ENCODE data around the gene ZC3HAV1L.

DNA sequence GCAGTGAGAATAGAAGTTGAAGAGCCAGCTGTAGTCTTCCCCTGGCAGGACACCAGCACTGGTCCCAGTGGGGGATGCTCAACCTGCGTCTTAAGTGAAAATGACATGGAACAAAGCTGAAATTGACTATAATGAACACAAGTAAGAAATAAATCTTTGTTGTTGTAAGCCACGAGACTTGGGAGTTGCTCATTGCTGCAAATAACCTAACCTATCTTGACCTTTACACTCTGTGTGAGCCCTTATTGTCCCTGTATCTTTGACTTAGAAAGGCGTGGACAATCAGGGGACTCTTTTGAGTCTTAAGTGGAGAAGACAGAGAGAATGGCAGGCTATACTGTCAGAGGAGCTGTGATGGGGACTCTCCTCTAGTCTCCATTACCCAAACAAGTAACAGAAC is 16.9 kb downstream of the ZC3HAV1L start:
- no peak for TF ChIP-seq CTCF (IDR thresholded peaks at IDR 0.05)
- TF ChIP-seq POLR2A (IDR thresholded peaks at IDR 0.05): no peak
- no peak for TF ChIP-seq POLR2AphosphoS5 (IDR thresholded peaks at IDR 0.05)

Measured in breast epithelium (tissue), 3 donors.